ENCODE measurements around the gene TNK2.
A peak's percentile ranks its signal among the peaks of the same experiment; 100 is the strongest.

- TF ChIP-seq POLR2A (IDR thresholded peaks at IDR 0.05; ENCODE audit: low read length) = peak; percentile 79
- TF ChIP-seq GATA1 (IDR thresholded peaks at IDR 0.05; ENCODE audit: low read depth, low read length) = peak; percentile 47
These were observed at the start of gene TNK2 for GRCh38 chr3:195907934-195908693.
